ENCODE results near the gene WDR76.
"Not testable (repeated sequence)": the region's sequence is repeated elsewhere in the genome, so short reads cannot be mapped to it uniquely, and the experiment has no call there.

The WDR76 gene

GRCh38 chr15:43824302-43825246 lies 2.2 kb upstream of the WDR76 start, which contains the start of gene MFAP1:
Gene MFAP1 (minus strand): TSS chr15:43824690. CDS start chr15:43824569, 121 bp downstream.
- peak; percentile 94 to 98 for DNase-seq

GRCh38 chr15:43825305-43825704 lies 1.5 kb upstream of the WDR76 start:
- DNase-seq = not testable (repeated sequence)

- DNase-seq = no peak
Measured at GRCh38 chr15:43826029-43826507, 734 bp upstream of the WDR76 start.

- DNase-seq = no peak
Measured at GRCh38 chr15:43828061-43828657, 1.4 kb downstream of the WDR76 start.

- DNase-seq = not testable (repeated sequence)
Measured at GRCh38 chr15:43829951-43830540, 3.2 kb downstream of the WDR76 start.

- DNase-seq = not testable (repeated sequence)
Measured at GRCh38 chr15:43830691-43831275, 4.0 kb downstream of the WDR76 start.

- not testable (repeated sequence) for DNase-seq
Measured at GRCh38 chr15:43831519-43832052, 4.8 kb downstream of the WDR76 start.

- DNase-seq = not testable (repeated sequence)
Measured at GRCh38 chr15:43832485-43832884, 5.7 kb downstream of the WDR76 start.

- no peak for DNase-seq
Measured at GRCh38 chr15:43845421-43845820, 18.6 kb downstream of the WDR76 start.

GRCh38 chr15:43851251-43851650 lies 24.4 kb downstream of the WDR76 start:
- DNase-seq = no peak

GRCh38 chr15:43852607-43853006 lies 25.8 kb downstream of the WDR76 start:
- no peak for DNase-seq

- DNase-seq = no peak
Measured at GRCh38 chr15:43854801-43855200, 28.0 kb downstream of the WDR76 start.

- no peak for DNase-seq
Measured at GRCh38 chr15:43859546-43859945, 32.7 kb downstream of the WDR76 start.

- DNase-seq = not testable (repeated sequence)
Measured at GRCh38 chr15:43866636-43867035, 39.8 kb downstream of the WDR76 start.

- no peak for DNase-seq
Measured at GRCh38 chr15:43867096-43867495, 40.3 kb downstream of the WDR76 start.

- DNase-seq = no peak
Measured at GRCh38 chr15:43868406-43868805, 41.6 kb downstream of the WDR76 start.

GRCh38 chr15:43871835-43872234 lies 45.0 kb downstream of the WDR76 start:
- no peak for DNase-seq

GRCh38 chr15:43872416-43873020 lies 45.7 kb downstream of the WDR76 start:
- DNase-seq = peak; percentile 59 to 61

GRCh38 chr15:43873651-43874050 lies 46.8 kb downstream of the WDR76 start:
- no peak for DNase-seq

GRCh38 chr15:43876872-43877271 lies 50.1 kb downstream of the WDR76 start:
- no peak for DNase-seq

GRCh38 chr15:43877371-43877770 lies 50.6 kb downstream of the WDR76 start:
- no peak for DNase-seq

GRCh38 chr15:43878446-43878845 lies 51.6 kb downstream of the WDR76 start:
- no peak for DNase-seq

Data from NCI-H2081 (cell line).